Stimulated activated naive CD4-positive, alpha-beta T cell (primary cell): ENCODE results near the gene CEP192.
"Not testable (repeated sequence)": the region's sequence is repeated elsewhere in the genome, so short reads cannot be mapped to it uniquely, and the experiment has no call there.

ENCODE experiments used
- DNase-seq, 6 experiments: peaks; one replicate each; lab custom pipeline; 2025; lab: John Stamatoyannopoulos, UW

The CEP192 gene

GRCh38 chr18:12993439-12993838, 2.3 kb downstream of the CEP192 start:
- DNase-seq: no peak

- DNase-seq: no peak
Observed at GRCh38 chr18:12995424-12995823, 4.3 kb downstream of the CEP192 start.

GRCh38 chr18:12995952-12996477, 4.9 kb downstream of the CEP192 start:
- DNase-seq: no peak

GRCh38 chr18:12996661-12997292, 5.6 kb downstream of the CEP192 start:
- DNase-seq: no peak

GRCh38 chr18:12997330-12997729, 6.2 kb downstream of the CEP192 start:
- DNase-seq: not testable (repeated sequence)

- no peak for DNase-seq
Observed at GRCh38 chr18:12998332-12999060, 7.3 kb downstream of the CEP192 start.

GRCh38 chr18:13003466-13003896, 12.3 kb downstream of the CEP192 start:
- no peak for DNase-seq

- no peak for DNase-seq
Observed at GRCh38 chr18:13004396-13004795, 13.2 kb downstream of the CEP192 start.

GRCh38 chr18:13005289-13005688, 14.1 kb downstream of the CEP192 start:
- DNase-seq: no peak

GRCh38 chr18:13006531-13007247, 15.5 kb downstream of the CEP192 start:
- no peak for DNase-seq

GRCh38 chr18:13007248-13007560, 16.0 kb downstream of the CEP192 start:
- DNase-seq: no peak

GRCh38 chr18:13011719-13012118, 20.6 kb downstream of the CEP192 start:
- no peak for DNase-seq

- DNase-seq: no peak
Observed at GRCh38 chr18:13014232-13014631, 23.1 kb downstream of the CEP192 start.

- no peak for DNase-seq
Observed at GRCh38 chr18:13014818-13015217, 23.7 kb downstream of the CEP192 start.

- no peak for DNase-seq
Observed at GRCh38 chr18:13017247-13017875, 26.2 kb downstream of the CEP192 start.

- DNase-seq: no peak
Observed at GRCh38 chr18:13018374-13018773, 27.2 kb downstream of the CEP192 start.

- DNase-seq: no peak
Observed at GRCh38 chr18:13019301-13019700, 28.1 kb downstream of the CEP192 start.

- DNase-seq: no peak
Observed at GRCh38 chr18:13022644-13023043, 31.5 kb downstream of the CEP192 start.

- DNase-seq: no peak
Observed at GRCh38 chr18:13025233-13025632, 34.1 kb downstream of the CEP192 start.

- DNase-seq: no peak
Observed at GRCh38 chr18:13026583-13027270, 35.6 kb downstream of the CEP192 start.

GRCh38 chr18:13028869-13029268, 37.7 kb downstream of the CEP192 start:
- no peak for DNase-seq

GRCh38 chr18:13032173-13032572, 41.0 kb downstream of the CEP192 start:
- no peak for DNase-seq
